CD14-positive monocyte (primary cell): ENCODE results near the gene SLC22A3. TPM values are rescaled to one million over a fixed set of nuclear protein-coding genes. Genes with fewer than 3 reads are reported as not detected.

ENCODE experiments used
- DNase-seq, 3 donors: peaks; one replicate each; pipeline ENCODE4 v3.0.0-alpha.2; 2011 to 2022
- H2AFZ ChIP-seq: 2 replicates; pipeline ENCODE4 v1.6.0; 2012; ENCODE audit warnings: mild to moderate bottlenecking, low read depth, low read length, inconsistent platforms; ENCODE audit not compliant: insufficient read depth, poor library complexity, severe bottlenecking
- H3K27ac ChIP-seq, 2 donors: 1 replicate in 1 of 2; 2 replicates in 1 of 2; pipeline ENCODE4 v1.5.1; 2012 to 2013; ENCODE audit warnings: low read length in 2 of 2, control low read depth in 1 of 2, inconsistent platforms in 1 of 2, low read depth in 1 of 2, mild to moderate bottlenecking in 1 of 2
- H3K27me3 ChIP-seq, 2 donors: one replicate each; pipeline versions ENCODE4 v1.6.0 to v1.6.1; 2011 to 2013; ENCODE audit warnings: low read length in 2 of 2; ENCODE audit not compliant: control insufficient read depth in 2 of 2, insufficient read depth in 2 of 2
- H3K36me3 ChIP-seq, 2 donors: replicated peaks in 1 of 2; 1 replicate in 1 of 2; 2 replicates in 1 of 2; pipeline versions ENCODE4 v1.5.1 to v1.6.1; 2012 to 2013; ENCODE audit warnings: low read length in 2 of 2, control low read depth in 1 of 2, inconsistent platforms in 1 of 2, mild to moderate bottlenecking in 1 of 2; ENCODE audit not compliant: insufficient read depth in 2 of 2, control insufficient read depth in 1 of 2
- H3K4me1 ChIP-seq, 2 donors: 1 replicate in 1 of 2; 2 replicates in 1 of 2; pipeline versions ENCODE4 v1.5.1 to v1.6.1; 2012 to 2013; ENCODE audit warnings: low read length in 2 of 2, control low read depth in 1 of 2, inconsistent platforms in 1 of 2, mild to moderate bottlenecking in 1 of 2, moderate library complexity in 1 of 2; ENCODE audit not compliant: insufficient read depth in 2 of 2, control insufficient read depth in 1 of 2
- H3K4me2 ChIP-seq: replicated peaks from 2 replicates; pipeline ENCODE3; 2012; ENCODE audit warnings: low read length, moderate library complexity, mild to moderate bottlenecking; ENCODE audit not compliant: poor library complexity, severe bottlenecking; ENCODE audit errors: extremely low read depth
- H3K4me3 ChIP-seq, 3 experiments: fragments of 200-600 bp in 1 of 3; sonication (generic) in 1 of 3; replicated peaks in 1 of 3; 1 replicate in 2 of 3; 2 replicates in 1 of 3; pipeline ENCODE4 v1.5.1; 2011 to 2013; ENCODE audit warnings: low read length in 3 of 3, mild to moderate bottlenecking in 3 of 3, control low read depth in 2 of 3, low read depth in 2 of 3, inconsistent platforms in 1 of 3, moderate library complexity in 1 of 3
- H3K79me2 ChIP-seq: 2 replicates; pipeline ENCODE4 v1.6.0; 2012; ENCODE audit warnings: mild to moderate bottlenecking, control low read depth, inconsistent platforms, low read length, moderate library complexity; ENCODE audit not compliant: insufficient read depth
- H3K9ac ChIP-seq: 2 replicates; pipeline ENCODE4 v1.6.0; 2017; ENCODE audit warnings: low read length, mild to moderate bottlenecking; ENCODE audit not compliant: insufficient read depth, poor library complexity, severe bottlenecking
- H3K9me3 ChIP-seq, 2 donors: replicated peaks in 1 of 2; 1 replicate in 1 of 2; 2 replicates in 1 of 2; pipeline versions ENCODE4 v1.5.1 to v1.6.1; 2012 to 2013; ENCODE audit warnings: low read length in 2 of 2, control low read depth in 1 of 2; ENCODE audit not compliant: control insufficient read depth in 1 of 2, insufficient read depth in 1 of 2
- H4K20me1 ChIP-seq: 2 replicates; pipeline ENCODE4 v1.6.0; 2012; ENCODE audit warnings: mild to moderate bottlenecking, low read length, control low read depth, moderate library complexity; ENCODE audit not compliant: insufficient read depth
- H3K27ac Mint-ChIP-seq, 7 donors: one replicate each; pipeline ENCODE4 v1.8.0; 2020; ENCODE audit warnings: mild to moderate bottlenecking in 7 of 7, mixed read lengths in 7 of 7, moderate library complexity in 6 of 7, inconsistent platforms in 2 of 7
- H3K27me3 Mint-ChIP-seq, 3 donors: one replicate each; pipeline ENCODE4 v1.8.0; 2021 to 2022; ENCODE audit warnings: low read depth in 3 of 3, mild to moderate bottlenecking in 3 of 3, mixed read lengths in 3 of 3, moderate library complexity in 3 of 3, inconsistent platforms in 1 of 3
- H3K36me3 Mint-ChIP-seq, 2 donors: one replicate each; pipeline ENCODE4 v1.8.0; 2020; ENCODE audit warnings: mixed read lengths in 2 of 2, inconsistent platforms in 1 of 2, mild to moderate bottlenecking in 1 of 2
- H3K4me1 Mint-ChIP-seq: one replicate; pipeline ENCODE4 v1.8.0; 2020; ENCODE audit warnings: mild to moderate bottlenecking, mixed read lengths
- H3K4me3 Mint-ChIP-seq, 2 donors: one replicate each; pipeline ENCODE4 v1.8.0; 2020; ENCODE audit warnings: mild to moderate bottlenecking in 2 of 2, mixed read lengths in 2 of 2, moderate library complexity in 1 of 2
- H3K9me3 Mint-ChIP-seq, 7 donors: one replicate each; pipeline ENCODE4 v1.8.0; 2020 to 2022; ENCODE audit warnings: mixed read lengths in 7 of 7, mild to moderate bottlenecking in 6 of 7, moderate library complexity in 6 of 7, inconsistent platforms in 2 of 7
- WGBS: methylation state at CpG from one replicate; pipeline ENCODE4 v1.1.5; 2013; ENCODE audit warnings: missing lambda C conversion rate; ENCODE audit not compliant: insufficient coverage; 5-methylcytosine and 5-hydroxymethylcytosine counted together
- intact Hi-C, 2 donors: fragments of 100-400 bp; cut with micrococcal nuclease; formaldehyde crosslinking; loops; one replicate each; pipeline versions ENCODE4 v1.15.0 to v1.15.1; 2023
- polyA plus RNA-seq, 3 donors: library from polyadenylated mRNA; depleted of rRNA in 1 of 3; unstranded in 2 of 3; stranded (reverse) in 1 of 3; fragments of 300-500 nt in 2 of 3; fragments of >200 nt in 1 of 3; fragmentation: Illumina TruSeq in 2 of 3; gene quantifications; 1 replicate in 2 of 3; 2 replicates in 1 of 3; pipeline ENCODE4 v1.2.3, GENCODE V29; 2012 to 2021
- TF ChIP-seq, protein P1 (sequence below): fragments of 200-600 bp; IDR thresholded peaks from one replicate; pipeline ENCODE4 v1.8.0; 2022; ENCODE audit warnings: antibody characterized with exemption, mild to moderate bottlenecking

Gene SLC22A3
- polyA plus RNA-seq, 3 donors: not detected

- intact Hi-C loops: no loop called here
- WGBS: 83% methylated on average over 1 of the region's 5 CpGs
- Histone ChIP-seq H4K20me1 (no peaks in the 10 kb centered on the region), H3K4me1 (peaks cover 0 to 4% of the 10 kb centered on the region in 2 donors), H3K36me3 (no peaks in the 10 kb centered on the region), H3K79me2 (no peaks in the 10 kb centered on the region), H3K9ac (no peak overlapping the region), H2AFZ (no peak overlapping the region), H3K4me3 (no peak overlapping the region), H3K27me3 (peaks cover 5 to 34% of the 10 kb centered on the region in 2 donors), H3K9me3 (no peaks in the 10 kb centered on the region), H3K27ac (no peak overlapping the region), H3K4me2 (no peak overlapping the region)
- no peak for DNase-seq
- TF ChIP-seq, protein P1, sequence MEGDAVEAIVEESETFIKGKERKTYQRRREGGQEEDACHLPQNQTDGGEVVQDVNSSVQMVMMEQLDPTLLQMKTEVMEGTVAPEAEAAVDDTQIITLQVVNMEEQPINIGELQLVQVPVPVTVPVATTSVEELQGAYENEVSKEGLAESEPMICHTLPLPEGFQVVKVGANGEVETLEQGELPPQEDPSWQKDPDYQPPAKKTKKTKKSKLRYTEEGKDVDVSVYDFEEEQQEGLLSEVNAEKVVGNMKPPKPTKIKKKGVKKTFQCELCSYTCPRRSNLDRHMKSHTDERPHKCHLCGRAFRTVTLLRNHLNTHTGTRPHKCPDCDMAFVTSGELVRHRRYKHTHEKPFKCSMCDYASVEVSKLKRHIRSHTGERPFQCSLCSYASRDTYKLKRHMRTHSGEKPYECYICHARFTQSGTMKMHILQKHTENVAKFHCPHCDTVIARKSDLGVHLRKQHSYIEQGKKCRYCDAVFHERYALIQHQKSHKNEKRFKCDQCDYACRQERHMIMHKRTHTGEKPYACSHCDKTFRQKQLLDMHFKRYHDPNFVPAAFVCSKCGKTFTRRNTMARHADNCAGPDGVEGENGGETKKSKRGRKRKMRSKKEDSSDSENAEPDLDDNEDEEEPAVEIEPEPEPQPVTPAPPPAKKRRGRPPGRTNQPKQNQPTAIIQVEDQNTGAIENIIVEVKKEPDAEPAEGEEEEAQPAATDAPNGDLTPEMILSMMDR: no peak
- peaks cover 6% of the 10 kb centered on the region for H3K4me1 Mint-ChIP-seq
- H3K27me3 Mint-ChIP-seq: peaks cover 12 to 35% (median 21%) of the 10 kb centered on the region in 3 donors
- H3K4me3 Mint-ChIP-seq: peak overlapping the region in 1 of 2 donors; percentile 1
- H3K27ac Mint-ChIP-seq: no peak overlapping the region
- no peaks in the 10 kb centered on the region for H3K36me3 Mint-ChIP-seq
- H3K9me3 Mint-ChIP-seq: peaks cover 0 to 5% (median 0%) of the 10 kb centered on the region in 7 donors
These were observed 82.6 kb downstream of the SLC22A3 start for GRCh38 chr6:160430751-160431150.

DNA sequence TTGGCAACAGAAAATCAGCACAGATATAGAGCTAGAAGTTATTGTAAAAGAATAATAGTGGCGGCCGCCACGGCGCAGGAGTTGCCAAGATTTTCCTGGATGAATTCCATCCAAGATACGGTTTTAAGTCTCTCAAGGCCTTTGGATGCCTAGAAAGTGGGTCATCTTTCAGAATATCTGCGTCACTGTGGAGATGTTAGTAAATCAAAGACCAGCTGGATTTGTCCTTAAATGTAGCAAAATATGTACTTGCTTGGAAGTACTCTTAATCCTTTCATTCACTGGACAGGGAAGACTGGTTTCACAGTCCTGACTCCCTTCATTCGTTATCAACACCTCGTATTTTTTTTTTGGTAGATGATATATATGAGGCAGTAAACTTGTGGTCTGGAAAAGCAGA lies 83.0 kb downstream of the SLC22A3 start:
- Histone ChIP-seq H3K4me1 (peaks cover 0 to 2% of the 10 kb centered on the region in 2 donors), H3K9ac (no peak overlapping the region), H3K79me2 (no peaks in the 10 kb centered on the region), H3K36me3 (no peaks in the 10 kb centered on the region), H3K4me3 (no peak overlapping the region), H3K27me3 (peaks cover 5 to 35% of the 10 kb centered on the region in 2 donors), H3K9me3 (no peaks in the 10 kb centered on the region), H3K4me2 (no peak overlapping the region), H3K27ac (no peak overlapping the region), H4K20me1 (no peaks in the 10 kb centered on the region), H2AFZ (no peak overlapping the region)
- intact Hi-C loops: no loop called here
- no peak for DNase-seq
- H3K9me3 Mint-ChIP-seq: peaks cover 0 to 5% (median 0%) of the 10 kb centered on the region in 7 donors
- no peaks in the 10 kb centered on the region for H3K36me3 Mint-ChIP-seq
- H3K27ac Mint-ChIP-seq: no peak overlapping the region
- WGBS: 96% methylated on average over 5 of the region's 8 CpGs
- no peak overlapping the region for H3K4me3 Mint-ChIP-seq
- peaks cover 3% of the 10 kb centered on the region for H3K4me1 Mint-ChIP-seq
- peaks cover 15 to 39% (median 21%) of the 10 kb centered on the region in 3 donors for H3K27me3 Mint-ChIP-seq
- TF ChIP-seq, protein P1: no peak
